NCI-H1417 (cell line): Measurements from ENCODE around the gene MAOB.
"Not testable (repeated sequence)": the region's sequence is repeated elsewhere in the genome, so short reads cannot be mapped to it uniquely, and the experiment has no call there.

Source experiments
- DNase-seq, 3 experiments: peaks; one replicate each; lab custom pipeline; 2025; lab: John Stamatoyannopoulos, UW

MAOB gene

GRCh38 chrX:43882294-43882681, at the start of gene MAOB:
Gene MAOB (minus strand): TSS chrX:43882450. CDS start chrX:43882299, 151 bp downstream.
- DNase-seq, result no peak

GRCh38 chrX:43922032-43922431, 39.8 kb upstream of the MAOB start:
- not testable (repeated sequence) for DNase-seq

GRCh38 chrX:43910772-43911171, 28.5 kb upstream of the MAOB start:
- DNase-seq, result not testable (repeated sequence)

GRCh38 chrX:43910012-43910411, 27.8 kb upstream of the MAOB start:
- no peak for DNase-seq

GRCh38 chrX:43909141-43909540, 26.9 kb upstream of the MAOB start:
- no peak for DNase-seq

GRCh38 chrX:43899878-43900815, 17.9 kb upstream of the MAOB start:
- no peak for DNase-seq

GRCh38 chrX:43898406-43899035, 16.3 kb upstream of the MAOB start:
- DNase-seq, result no peak

- no peak for DNase-seq
Measured at GRCh38 chrX:43897290-43897689, 15.0 kb upstream of the MAOB start.

- DNase-seq, result no peak
Measured at GRCh38 chrX:43892336-43892870, 10.2 kb upstream of the MAOB start.

GRCh38 chrX:43885617-43886016, 3.4 kb upstream of the MAOB start:
- no peak for DNase-seq

- DNase-seq, result no peak
Measured at GRCh38 chrX:43881410-43882293, 598 bp downstream of the MAOB start.

GRCh38 chrX:43880425-43880824, 1.8 kb downstream of the MAOB start:
- DNase-seq, result no peak

GRCh38 chrX:43878906-43879526, 3.2 kb downstream of the MAOB start:
- DNase-seq, result no peak

GRCh38 chrX:43876680-43877079, 5.6 kb downstream of the MAOB start:
- no peak for DNase-seq

- DNase-seq, result no peak
Measured at GRCh38 chrX:43870758-43871419, 11.4 kb downstream of the MAOB start.

GRCh38 chrX:43870011-43870410, 12.2 kb downstream of the MAOB start:
- DNase-seq, result no peak

- no peak for DNase-seq
Measured at GRCh38 chrX:43868791-43869190, 13.5 kb downstream of the MAOB start.

- DNase-seq, result no peak
Measured at GRCh38 chrX:43866423-43866822, 15.8 kb downstream of the MAOB start.

GRCh38 chrX:43865791-43866190, 16.5 kb downstream of the MAOB start:
- no peak for DNase-seq

GRCh38 chrX:43862434-43862833, 19.8 kb downstream of the MAOB start:
- DNase-seq, result no peak

GRCh38 chrX:43861750-43862149, 20.5 kb downstream of the MAOB start:
- DNase-seq, result no peak
